HG03060 (cell line): ENCODE measurements around the gene POR.

Experiments
- ATAC-seq: cut with Tn5 transposase; IDR thresholded peaks from one replicate; pipeline ENCODE4 v1.9.1; 2021; ENCODE audit warnings: low read depth, moderate number of reproducible peaks; ENCODE audit not compliant: unreplicated experiment

The POR gene

DNA sequence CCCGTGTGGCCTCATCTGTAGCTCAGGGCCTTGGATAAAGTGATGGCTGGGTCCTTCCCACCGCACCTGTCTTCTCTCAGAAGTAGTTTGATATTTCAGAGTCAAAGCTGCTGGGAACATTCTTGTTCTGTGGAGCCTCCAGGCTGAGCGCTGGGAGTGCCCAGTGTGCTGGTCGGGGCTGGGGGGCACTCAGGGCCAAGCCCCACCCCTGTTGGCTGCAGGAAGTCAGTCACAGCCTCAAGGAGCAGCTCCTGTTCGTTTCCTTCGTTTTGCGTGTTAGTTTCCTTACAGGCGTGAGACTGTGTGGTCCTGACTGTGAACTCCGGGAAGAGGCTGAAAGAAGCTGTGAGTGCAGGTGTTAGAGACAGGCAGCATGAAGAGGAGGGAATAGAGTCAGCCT, 33.2 kb downstream of the POR start:
- ATAC-seq = no peak

DNA sequence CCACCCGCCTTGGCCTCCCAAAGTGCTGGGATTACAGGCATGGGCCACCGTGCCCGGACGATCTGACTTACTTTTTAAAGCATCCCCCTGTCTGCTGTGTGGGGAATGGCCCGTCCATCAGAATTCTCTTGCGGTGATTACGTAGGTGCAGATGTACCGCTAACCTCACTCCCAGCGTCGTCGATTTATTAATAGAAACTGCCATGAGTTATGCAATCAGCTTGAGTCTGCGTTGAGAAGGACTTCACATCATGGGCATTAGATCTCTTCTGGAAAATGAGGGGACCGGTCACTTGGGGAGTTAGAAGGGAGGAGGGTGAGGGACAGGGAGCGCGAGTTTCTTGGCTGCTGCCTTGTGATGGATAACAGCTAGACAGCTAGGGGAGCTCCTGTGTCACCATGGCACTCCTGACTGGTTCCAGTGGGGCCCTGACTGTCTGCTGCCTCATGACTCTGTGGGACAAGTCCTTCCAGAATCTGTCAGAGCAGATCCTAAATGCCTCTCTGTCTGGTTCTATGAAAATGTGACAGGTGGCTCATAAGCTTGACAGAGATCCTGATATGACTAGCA, 35.2 kb downstream of the POR start:
- no peak for ATAC-seq

DNA sequence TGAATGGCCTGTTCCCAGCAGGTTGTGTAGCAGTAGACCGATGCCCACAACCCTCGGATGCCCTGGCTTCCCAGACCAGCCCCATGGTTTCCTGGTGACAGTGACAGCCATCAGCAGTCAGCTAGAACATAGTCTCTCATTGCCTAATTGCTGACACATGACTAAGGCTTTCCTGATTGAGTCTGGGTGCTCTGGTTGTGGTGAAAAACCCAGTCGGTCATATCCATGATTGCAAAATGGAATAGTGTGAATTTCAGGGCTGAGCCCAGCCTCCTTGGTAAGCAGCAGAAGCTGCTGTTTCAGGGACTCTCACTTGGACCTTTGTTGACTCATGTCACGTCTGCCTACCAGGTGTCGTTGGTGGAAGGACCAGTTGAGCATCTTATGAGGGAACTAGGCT, 36.6 kb downstream of the POR start:
- ATAC-seq = no peak

DNA sequence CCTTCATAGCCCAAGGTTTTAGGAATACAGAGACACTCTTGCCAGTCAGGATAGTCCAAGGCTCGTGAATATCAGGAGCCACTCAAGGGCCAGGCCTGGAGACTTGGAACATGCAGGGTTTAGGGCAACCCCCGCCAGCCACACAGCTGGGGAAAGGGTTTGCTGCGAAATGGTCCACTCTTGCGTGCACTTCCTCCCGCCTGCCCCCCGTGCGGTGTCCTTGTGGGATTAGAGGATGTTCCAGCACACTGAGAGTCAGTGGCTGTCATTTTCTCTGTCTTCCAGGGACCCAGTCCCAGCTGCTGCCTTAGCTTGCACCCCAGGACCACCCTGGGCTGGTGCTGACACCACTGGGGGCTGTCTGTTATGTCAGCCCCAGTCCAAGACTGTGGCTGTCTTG, 38.5 kb downstream of the POR start:
- ATAC-seq = no peak

GRCh38 chr7:75953931-75954330, 39.0 kb downstream of the POR start:
- no peak for ATAC-seq

GRCh38 chr7:75955331-75955955, 40.5 kb downstream of the POR start:
- no peak for ATAC-seq

DNA sequence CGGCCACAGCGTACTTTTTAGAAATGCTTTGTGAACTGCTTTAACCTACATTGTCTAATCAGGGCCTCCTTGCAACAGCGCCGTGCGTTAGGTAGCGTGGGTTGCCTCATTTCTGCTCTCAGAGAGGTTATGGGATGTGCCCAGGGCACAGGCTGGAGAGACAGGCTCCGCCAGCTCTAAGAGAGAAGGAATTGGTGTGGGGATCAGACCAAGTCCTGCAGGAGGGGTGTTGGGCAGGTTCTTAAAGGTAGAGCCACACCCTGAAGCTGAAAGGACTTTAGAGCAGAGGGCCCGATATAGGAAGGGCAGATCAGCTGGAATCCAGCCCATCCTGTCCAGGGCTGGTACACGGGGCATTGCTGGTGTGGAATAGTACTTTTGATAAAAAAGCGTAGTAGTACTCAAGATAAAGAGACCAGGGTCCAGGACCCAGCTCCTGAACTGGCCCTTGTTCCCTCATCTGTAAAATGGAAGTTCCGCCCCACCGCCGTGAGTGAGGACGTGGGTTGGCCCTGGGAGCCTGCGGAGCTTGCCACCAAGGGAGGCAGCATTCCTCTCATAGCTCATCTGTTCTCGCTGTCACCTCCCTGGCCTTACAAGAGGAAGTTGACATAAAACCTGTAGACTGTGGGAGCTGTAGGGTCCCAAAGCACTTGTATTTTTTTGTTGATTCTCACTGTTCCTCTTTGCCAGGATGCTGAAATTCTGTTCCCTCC, 42.2 kb downstream of the POR start:
- ATAC-seq = no peak

DNA sequence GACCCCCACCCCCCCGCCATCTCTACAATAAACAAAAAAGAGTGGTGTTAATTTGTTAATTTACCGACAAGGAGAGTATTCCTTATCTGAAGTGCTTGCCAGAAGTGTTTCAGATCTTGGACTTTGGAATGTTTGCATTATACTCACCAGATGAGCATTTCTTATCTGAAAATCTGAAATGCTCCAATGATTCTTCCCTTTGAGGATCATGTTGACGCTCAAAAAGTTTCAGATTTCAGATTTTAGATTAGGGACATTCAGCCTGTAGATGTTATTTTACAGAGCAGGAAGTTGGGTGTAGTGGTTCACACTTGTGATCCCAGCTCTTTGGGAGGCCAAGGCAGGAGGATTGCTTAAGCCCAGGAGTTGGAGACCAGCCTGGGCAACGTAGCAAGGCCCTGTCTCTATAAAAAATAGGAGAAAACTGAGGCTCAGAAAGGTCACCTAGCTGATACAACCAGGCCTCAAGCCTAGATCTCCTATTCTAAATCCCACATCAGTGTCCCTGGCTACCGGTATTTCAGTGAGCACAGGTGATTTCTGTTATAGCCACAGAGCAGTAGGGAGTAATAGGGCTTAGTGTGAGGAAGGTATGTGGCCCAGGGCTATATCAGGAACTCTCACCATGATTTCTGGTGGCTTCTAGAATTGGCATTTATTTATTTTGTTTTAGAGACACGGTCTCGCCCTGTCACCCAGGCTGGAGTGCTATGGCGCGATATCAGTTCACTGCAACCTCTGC, 44.0 kb downstream of the POR start:
- no peak for ATAC-seq

DNA sequence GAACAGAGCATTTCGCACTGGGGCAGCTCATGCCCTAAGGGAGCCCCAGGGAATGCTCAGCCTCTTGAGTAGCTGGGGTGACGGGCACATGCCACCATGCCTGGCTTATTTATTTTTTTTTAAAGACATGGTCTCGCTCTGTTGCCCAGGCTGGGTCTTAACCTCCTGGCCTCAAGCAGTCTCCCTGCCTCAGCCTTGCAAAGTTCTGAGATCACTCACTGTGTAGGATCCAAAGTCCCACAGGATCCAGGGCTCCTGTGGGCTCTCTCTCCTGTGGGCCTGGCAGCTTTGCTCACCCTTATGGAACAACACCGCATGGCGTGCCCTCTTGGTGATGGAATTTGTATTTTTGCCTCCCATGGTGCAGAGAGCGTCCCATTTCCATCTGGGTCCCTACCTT, 45.4 kb downstream of the POR start:
- ATAC-seq = no peak

DNA sequence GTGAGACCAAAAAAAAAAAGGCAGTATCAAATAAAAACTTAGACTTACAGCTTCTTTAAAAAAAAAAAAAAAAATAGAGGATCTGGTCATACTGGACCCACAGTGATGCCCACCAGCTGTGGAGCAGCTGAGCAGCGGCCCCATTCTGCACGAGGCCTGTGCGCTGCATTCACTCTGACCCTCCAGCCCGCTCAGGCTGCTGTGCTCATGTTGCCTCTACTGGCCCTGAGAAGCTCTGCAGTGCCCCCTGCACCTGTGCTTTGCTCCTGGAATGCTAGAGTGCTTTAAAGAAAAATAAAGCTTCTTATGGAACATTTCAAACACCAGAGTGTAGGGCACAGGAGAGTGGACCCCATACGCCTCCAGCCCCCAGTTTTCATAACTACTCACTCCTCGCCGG, 46.3 kb downstream of the POR start:
- ATAC-seq = no peak

DNA sequence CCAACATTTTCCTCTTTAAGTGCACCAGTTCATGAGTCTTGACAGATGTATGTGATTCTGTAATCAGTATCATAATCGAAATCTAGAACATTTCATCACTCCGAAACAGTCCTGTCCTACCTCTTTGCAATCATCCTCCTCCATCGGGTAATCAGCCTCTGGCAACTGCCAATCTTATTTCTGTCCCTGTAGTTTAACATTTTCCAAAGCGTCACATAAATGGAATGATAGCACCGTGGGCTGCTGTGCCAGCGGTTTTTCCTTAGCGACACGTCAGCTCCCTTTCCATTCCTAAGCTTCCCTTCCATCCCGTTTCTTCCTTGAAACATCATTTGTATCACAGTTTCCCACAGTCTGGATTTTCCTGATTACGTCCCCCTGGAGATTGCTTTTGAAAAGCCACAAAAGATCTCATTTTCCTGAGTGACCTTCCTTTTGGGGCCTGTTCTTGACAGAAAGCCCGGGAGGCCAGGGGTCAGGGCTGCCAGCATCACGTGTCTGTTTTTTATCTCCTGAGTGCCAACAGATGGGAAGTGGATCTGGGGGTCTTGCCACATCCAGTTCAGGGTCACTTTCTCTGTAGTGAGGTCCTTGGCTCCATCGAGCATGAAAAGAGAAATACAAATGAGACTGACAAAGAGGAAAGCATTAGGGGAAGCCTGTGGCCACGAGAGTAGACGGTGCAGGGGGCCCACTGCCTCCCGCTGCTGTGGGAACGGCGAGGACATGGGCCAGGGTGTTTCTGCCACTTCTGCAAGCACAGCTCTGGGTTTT, 47.8 kb downstream of the POR start:
- no peak for ATAC-seq

GRCh38 chr7:75963381-75963995, 48.5 kb downstream of the POR start:
- ATAC-seq = no peak

DNA sequence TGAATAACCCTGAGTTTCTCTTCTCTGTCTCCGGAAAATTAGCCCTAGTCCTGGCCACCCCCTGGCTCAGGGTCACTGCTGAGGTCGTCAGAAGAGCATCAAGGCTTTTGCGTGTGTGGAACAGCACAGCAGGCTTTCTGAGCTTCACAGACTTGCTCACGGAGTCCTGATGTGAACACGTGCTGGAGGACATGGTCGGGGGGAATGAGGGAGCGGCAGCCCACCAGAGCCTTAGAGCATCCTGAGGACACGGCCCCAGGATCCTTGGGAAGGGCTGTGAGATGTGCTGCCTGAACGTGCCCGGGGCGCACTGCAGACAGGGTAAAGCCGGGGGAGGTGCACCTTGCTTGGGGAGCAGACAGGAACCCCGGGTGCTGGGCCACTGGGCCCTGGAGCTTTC, 50.7 kb downstream of the POR start:
- ATAC-seq = no peak

DNA sequence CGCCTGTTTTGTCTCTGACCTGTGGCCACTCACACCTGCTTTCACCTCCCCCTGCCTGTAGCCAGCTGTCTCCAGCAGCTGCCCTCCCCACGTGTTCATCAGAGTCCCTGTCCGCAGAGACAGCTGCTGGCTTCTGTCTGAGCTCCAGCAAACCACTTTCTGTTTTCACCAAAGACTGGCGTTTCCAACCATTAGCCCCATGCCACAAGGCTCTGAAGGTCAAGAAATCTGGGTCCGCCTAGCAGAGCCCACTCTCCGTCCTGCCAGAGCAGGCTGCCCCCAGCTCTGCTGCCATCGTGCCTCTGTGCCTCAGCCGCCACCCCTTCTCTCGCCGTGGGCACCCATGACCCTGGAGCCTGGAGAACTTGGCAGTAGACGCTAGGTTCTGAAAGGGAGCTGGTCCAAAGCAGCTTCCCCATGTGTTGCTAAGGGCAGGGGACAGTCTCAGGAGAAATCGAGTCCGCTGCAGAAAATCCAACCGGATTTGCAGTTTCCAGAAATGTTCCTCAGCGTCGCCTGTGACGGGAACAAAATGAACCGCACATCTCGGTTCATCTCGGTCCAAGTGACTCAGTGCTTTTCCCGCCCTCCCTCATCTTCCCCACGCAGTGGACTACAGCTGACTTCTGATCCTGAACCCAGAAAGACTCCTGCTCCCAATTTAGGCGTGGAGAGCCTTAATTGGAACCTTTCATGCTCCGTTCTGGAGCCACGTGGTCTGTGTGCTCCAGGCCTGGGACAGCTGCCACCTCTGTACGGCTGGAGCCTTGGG, 51.4 kb downstream of the POR start:
- no peak for ATAC-seq

DNA sequence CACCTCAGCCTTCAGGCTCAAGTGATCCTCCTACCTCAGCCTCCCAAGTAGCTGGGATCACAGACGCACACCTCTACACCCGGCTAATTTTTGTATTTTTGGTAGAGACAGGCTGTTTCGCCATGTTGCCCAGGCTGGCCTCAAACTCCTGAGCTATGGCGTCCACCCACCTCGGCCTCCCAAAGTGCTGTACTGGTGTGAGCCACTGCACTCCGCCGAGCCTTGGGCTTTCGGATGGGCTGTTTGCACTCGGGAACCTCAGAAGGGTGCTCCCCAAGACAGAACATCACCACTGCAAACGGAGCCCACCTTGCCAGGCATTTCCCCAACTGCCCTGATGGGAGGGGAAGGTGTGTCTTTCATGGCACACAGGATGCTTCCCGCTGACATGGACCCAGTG, 52.1 kb downstream of the POR start:
- no peak for ATAC-seq

DNA sequence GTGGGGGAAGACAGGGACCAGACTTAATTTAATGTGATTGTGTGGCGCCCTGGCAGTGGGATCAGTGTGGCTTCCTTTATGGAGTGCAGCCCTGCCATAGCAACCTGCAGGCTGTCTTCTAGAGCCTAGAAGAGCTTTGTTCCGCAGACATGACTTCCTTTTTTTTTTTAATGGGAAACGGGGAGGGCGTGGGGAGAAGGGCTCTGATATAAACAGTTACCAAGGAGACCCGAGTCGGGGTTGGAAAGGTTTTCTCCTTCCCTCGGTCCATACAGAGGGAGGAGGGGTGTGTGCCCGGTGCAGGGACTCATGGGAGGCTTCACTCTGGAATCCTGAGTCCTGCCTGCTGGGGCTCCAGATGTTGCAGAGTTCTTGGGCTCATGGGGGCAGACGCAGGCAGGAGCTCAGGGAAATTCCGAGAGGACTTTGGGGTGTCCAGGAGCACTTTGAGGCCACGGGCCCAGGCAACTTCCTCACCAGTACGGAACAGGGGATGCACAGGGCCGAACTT, 52.6 kb downstream of the POR start:
- ATAC-seq = no peak

DNA sequence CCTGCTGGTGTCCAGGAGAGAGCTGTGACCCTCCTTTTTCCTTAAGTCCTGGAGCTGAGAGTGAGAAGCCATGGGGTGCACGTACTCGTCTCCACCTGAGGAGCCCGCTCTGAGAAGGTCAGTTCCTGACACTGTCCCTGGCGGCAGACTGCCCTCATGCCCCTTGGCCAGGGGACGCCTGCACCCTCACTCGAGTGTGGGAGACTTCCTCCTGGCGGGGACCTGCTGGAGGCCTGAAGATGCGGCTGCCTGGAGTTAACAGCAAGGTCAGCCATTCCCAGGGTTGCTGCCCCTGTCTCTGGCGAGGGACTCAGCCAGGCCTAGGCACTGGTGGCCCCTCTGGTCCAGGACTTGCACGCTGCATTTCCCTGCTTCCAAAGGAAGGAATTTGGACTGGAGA, 53.1 kb downstream of the POR start:
- no peak for ATAC-seq

DNA sequence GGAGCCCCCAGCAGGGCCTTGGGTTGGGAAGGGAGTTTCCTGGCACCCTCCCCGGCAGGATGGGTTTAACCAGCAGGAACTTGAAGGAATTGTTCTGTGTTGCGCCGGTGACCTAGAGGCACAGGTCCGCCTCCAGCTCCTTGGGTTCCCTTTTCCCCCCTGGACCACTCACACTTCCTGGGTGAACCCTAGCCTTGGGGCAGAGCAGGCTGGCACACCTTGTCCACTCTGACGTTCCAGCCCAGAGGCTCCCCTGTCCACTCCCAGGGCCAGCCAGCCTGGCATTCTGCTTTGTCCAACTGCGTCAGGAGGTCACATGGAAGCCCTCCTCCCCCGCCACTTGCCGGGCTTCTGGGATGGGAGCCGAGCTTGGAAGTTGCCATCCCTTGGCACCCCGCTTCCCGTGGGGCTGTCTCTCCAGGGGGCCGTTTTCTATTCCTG, 53.6 kb downstream of the POR start:
- no peak for ATAC-seq

DNA sequence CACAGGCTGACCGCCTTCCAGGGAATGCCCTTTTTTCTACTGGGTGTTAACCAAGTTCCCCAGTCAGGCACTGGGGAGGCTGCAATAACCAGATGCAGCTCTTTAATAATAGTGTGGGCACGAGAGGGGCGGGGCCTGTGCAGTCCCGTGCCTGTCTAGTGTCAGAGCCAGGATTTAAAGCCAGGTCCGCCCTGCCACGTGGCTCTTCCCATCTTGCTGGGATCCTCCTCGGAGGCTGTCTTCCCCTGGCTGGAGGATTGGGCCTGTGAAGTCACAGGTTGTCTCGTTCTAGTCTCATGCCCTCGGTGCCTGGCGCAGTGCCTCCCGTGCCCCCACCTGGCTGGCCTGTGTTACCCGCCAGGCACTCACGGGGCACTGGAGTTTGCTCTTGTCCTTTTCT, 54.2 kb downstream of the POR start:
- no peak for ATAC-seq
